ENCODE measurements around the gene BRD3OS. TPM values are rescaled to one million over a fixed set of nuclear protein-coding genes. Genes with fewer than 3 reads are reported as not detected.

BRD3OS gene
- total and polyA plus RNA-seq, 2 of the 13 experiments (the other 11 are each of a cell fraction or from before 2014, with no cell fraction given) = 4.9 to 5.7 TPM

DNA sequence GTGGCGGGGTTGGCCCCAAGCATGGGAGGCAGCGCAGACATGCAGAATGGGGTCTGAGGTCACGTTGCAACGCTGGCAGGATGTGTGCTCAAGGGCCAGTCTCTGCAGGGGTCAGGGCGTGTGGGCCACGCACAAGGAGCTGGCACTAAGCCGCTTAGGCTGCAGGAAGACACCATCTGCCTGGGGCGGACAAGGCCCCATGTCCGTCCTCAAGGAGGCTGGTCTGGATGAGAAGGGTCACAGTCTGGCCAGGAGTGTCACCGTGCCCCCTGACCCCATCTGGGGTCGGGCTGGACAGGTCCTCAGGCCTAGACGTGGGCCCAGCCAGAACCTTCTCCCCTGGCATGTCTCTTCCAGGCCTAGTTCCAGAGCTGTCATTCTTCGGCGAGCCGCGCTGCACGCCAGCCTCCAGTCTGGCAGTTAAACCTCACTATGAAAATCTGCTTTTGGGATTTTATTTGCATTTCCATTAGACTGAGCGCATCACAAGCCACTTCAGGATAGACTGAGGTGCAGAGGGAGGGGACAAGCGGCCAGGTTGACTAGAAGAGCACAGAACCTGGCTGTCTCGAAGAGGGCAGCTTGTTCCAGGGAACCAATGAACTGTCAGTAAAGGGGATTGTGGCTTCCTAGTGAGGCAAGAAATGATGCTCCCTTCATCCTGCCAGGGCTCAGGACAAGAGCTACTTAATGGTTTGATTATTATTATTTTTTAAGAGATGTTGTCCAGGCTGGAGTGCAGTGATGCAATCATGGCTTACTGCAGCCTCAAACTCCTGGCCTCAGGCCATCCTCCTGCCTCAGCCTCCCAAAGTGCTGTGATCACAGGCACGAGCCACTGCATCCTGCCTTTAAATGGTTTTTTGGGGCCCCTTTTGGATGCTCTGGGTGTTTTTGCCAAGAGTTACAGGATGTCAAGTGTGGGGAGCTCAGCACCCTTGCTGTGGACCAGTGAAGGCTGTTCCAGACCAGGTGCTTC, 4.3 kb downstream of the BRD3OS start:
- 94% methylated on average over 14 of the region's 21 CpGs for WGBS (ENCODE audit: low lambda C conversion rate)
- ATAC-seq (no peak), DNase-seq (ENCODE audit: low spot score) (no peak), FAIRE-seq (no peak)
- no peak overlapping the region for H3K27ac ChIP-seq (ENCODE audit: extremely low read length, insufficient read depth, low read length)
- intact Hi-C loops (cut with micrococcal nuclease; ENCODE audit: unreplicated experiment) = loop anchor here (5.0 kb wide), 1 partner anchor 38 kb away; the partner anchor contains the start of gene BRD3
- H2AFZ ChIP-seq (ENCODE audit: low read length) = no peak overlapping the region
- H3K4me2 ChIP-seq (ENCODE audit: low read depth, low read length) = no peak overlapping the region
- H3K9ac ChIP-seq (ENCODE audit: insufficient read depth, low read depth, low read length) = no peak overlapping the region
- peaks cover 10 to 30% of the 10 kb centered on the region in 2 experiments; a peak in 3 of 5 replicates for H3K36me3 ChIP-seq (replicated peaks in 1 of 2; ENCODE audit: control insufficient read depth in 1 of 2, insufficient read depth in 2 of 2, low read length in 2 of 2)
- ChIA-PET POLR2A (no interaction called here), CTCF (ENCODE audit: low intra/inter-chr PET ratio, low total read pairs) (no interaction called here)
- no peaks in the 10 kb centered on the region for H3K9me3 ChIP-seq (ENCODE audit: low read length)
- H3K4me3 ChIP-seq (replicated peaks in 1 of 3; ENCODE audit: insufficient read depth in 1 of 3, low read depth in 2 of 3, low read length in 3 of 3) = 0 out of 6 replicates have a peak overlapping the region, but pooled peaks of 1 of the 3 experiments have one; percentile 17
- H3K4me1 ChIP-seq (ENCODE audit: insufficient read depth, low read length) = peaks cover 29% of the 10 kb centered on the region
- H4K20me1 ChIP-seq (ENCODE audit: insufficient read depth, low read length) = no peaks in the 10 kb centered on the region
- no peaks in the 10 kb centered on the region for H3K27me3 ChIP-seq (ENCODE audit: control insufficient read depth in 1 of 2, insufficient read depth in 2 of 2, low read length in 2 of 2)
- no TSS peak for BruUV-seq (replicated peaks)
- H3K79me2 ChIP-seq (ENCODE audit: insufficient read depth, low read length) = no peaks in the 10 kb centered on the region
- in situ Hi-C loops (cut with HindIII; ENCODE audit: extremely low pct_ligation_motif_present, low pct_unique_long_range_greater_than_20kb) = no loop called here
- TF ChIP-seq, protein P1, sequence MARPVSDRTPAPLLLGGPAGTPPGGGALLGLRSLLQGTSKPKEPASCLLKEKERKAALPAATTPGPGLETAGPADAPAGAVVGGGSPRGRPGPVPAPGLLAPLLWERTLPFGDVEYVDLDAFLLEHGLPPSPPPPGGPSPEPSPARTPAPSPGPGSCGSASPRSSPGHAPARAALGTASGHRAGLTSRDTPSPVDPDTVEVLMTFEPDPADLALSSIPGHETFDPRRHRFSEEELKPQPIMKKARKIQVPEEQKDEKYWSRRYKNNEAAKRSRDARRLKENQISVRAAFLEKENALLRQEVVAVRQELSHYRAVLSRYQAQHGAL (CRISPR knock-in tag; IDR thresholded peaks at IDR 0.05; ENCODE audit: not compliant biosample characterization) = no peak
- no peak for TF ChIP-seq ZNF383 (CRISPR knock-in tag; IDR thresholded peaks at IDR 0.05; ENCODE audit: borderline replicate concordance)
- TF ChIP-seq TMF1 (CRISPR knock-in tag; IDR thresholded peaks at IDR 0.05; ENCODE audit: low read depth) = 0 out of 2 replicates have a peak, but pooled peaks have one; percentile 12
- TF ChIP-seq MYNN (CRISPR knock-in tag; IDR thresholded peaks at IDR 0.05; ENCODE audit: low read depth) = no peak
- no peak for TF ChIP-seq STAT5B (CRISPR knock-in tag; IDR thresholded peaks at IDR 0.05)
- no peak for TF ChIP-seq PRPF4 (IDR thresholded peaks at IDR 0.05; ENCODE audit: low read depth, low read length, poor library complexity, severe bottlenecking)
- no peak for TF ChIP-seq ZNF790 (CRISPR knock-in tag; IDR thresholded peaks at IDR 0.05; ENCODE audit: borderline replicate concordance)
- 0 out of 2 replicates have a peak, but pooled peaks have one; percentile 19 for TF ChIP-seq NFE2L1 (CRISPR knock-in tag; IDR thresholded peaks at IDR 0.05; ENCODE audit: borderline replicate concordance)
- TF ChIP-seq, protein P2, sequence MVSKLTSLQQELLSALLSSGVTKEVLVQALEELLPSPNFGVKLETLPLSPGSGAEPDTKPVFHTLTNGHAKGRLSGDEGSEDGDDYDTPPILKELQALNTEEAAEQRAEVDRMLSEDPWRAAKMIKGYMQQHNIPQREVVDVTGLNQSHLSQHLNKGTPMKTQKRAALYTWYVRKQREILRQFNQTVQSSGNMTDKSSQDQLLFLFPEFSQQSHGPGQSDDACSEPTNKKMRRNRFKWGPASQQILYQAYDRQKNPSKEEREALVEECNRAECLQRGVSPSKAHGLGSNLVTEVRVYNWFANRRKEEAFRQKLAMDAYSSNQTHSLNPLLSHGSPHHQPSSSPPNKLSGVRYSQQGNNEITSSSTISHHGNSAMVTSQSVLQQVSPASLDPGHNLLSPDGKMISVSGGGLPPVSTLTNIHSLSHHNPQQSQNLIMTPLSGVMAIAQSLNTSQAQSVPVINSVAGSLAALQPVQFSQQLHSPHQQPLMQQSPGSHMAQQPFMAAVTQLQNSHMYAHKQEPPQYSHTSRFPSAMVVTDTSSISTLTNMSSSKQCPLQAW (CRISPR knock-in tag; IDR thresholded peaks at IDR 0.05) = no peak
- TF ChIP-seq POLR2G (IDR thresholded peaks at IDR 0.05; ENCODE audit: low read depth, low read length) = peak; percentile 18; the same call in 1 of the 2 replicates
- TF ChIP-seq, protein P3, sequence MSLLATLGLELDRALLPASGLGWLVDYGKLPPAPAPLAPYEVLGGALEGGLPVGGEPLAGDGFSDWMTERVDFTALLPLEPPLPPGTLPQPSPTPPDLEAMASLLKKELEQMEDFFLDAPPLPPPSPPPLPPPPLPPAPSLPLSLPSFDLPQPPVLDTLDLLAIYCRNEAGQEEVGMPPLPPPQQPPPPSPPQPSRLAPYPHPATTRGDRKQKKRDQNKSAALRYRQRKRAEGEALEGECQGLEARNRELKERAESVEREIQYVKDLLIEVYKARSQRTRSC (CRISPR knock-in tag; IDR thresholded peaks at IDR 0.05; ENCODE audit: low read depth) = no peak
- TF ChIP-seq THYN1 (CRISPR knock-in tag; IDR thresholded peaks at IDR 0.05; ENCODE audit: borderline replicate concordance, low read depth) = no peak
- peak; percentile 71 for TF ChIP-seq ZBTB38 (CRISPR knock-in tag; IDR thresholded peaks at IDR 0.05)
- peak; percentile 88 for TF ChIP-seq AGO2 (optimal IDR thresholded peaks at IDR 0.05; ENCODE audit: low read depth, low read length)
- TF ChIP-seq, protein P4, sequence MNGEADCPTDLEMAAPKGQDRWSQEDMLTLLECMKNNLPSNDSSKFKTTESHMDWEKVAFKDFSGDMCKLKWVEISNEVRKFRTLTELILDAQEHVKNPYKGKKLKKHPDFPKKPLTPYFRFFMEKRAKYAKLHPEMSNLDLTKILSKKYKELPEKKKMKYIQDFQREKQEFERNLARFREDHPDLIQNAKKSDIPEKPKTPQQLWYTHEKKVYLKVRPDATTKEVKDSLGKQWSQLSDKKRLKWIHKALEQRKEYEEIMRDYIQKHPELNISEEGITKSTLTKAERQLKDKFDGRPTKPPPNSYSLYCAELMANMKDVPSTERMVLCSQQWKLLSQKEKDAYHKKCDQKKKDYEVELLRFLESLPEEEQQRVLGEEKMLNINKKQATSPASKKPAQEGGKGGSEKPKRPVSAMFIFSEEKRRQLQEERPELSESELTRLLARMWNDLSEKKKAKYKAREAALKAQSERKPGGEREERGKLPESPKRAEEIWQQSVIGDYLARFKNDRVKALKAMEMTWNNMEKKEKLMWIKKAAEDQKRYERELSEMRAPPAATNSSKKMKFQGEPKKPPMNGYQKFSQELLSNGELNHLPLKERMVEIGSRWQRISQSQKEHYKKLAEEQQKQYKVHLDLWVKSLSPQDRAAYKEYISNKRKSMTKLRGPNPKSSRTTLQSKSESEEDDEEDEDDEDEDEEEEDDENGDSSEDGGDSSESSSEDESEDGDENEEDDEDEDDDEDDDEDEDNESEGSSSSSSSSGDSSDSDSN (CRISPR knock-in tag; IDR thresholded peaks at IDR 0.05) = no peak
